Hematopoietic multipotent progenitor cell (in vitro differentiated cells): ENCODE data around the gene KCNMA1. TPM values are rescaled to one million over a fixed set of nuclear protein-coding genes. Genes with fewer than 3 reads are reported as not detected.

Experiments
- DNase-seq, 3 donors: peaks; one replicate each; pipeline ENCODE4 v3.0.0-alpha.2; 2011 to 2015; ENCODE audit warnings: low read depth in 2 of 3, low spot score in 2 of 3
- total RNA-seq: library from RNA; depleted of rRNA; stranded (reverse); fragments of >200 nt; gene quantifications from one replicate; pipeline ENCODE4 v1.2.3, GENCODE V29; 2012

KCNMA1 gene
- total RNA-seq, 1 donor = 0.27 TPM

GRCh38 chr10:77463967-77464745 lies 173.5 kb downstream of the KCNMA1 start:
- DNase-seq = no peak

GRCh38 chr10:77463499-77463898 lies 174.1 kb downstream of the KCNMA1 start:
- no peak for DNase-seq

- no peak for DNase-seq
Observed at GRCh38 chr10:77461636-77462296, 175.8 kb downstream of the KCNMA1 start.

- DNase-seq = no peak
Observed at GRCh38 chr10:77459905-77460304, 177.7 kb downstream of the KCNMA1 start.

- DNase-seq = no peak
Observed at GRCh38 chr10:77458986-77459590, 178.5 kb downstream of the KCNMA1 start.

GRCh38 chr10:77457721-77458120 lies 179.9 kb downstream of the KCNMA1 start:
- no peak for DNase-seq

- DNase-seq = no peak
Observed at GRCh38 chr10:77457266-77457665, 180.3 kb downstream of the KCNMA1 start.

- DNase-seq = no peak
Observed at GRCh38 chr10:77456414-77456813, 181.2 kb downstream of the KCNMA1 start.

- no peak for DNase-seq
Observed at GRCh38 chr10:77455561-77455960, 182.0 kb downstream of the KCNMA1 start.

GRCh38 chr10:77452952-77453564 lies 184.6 kb downstream of the KCNMA1 start:
- DNase-seq = no peak

- DNase-seq = no peak
Observed at GRCh38 chr10:77451886-77452285, 185.7 kb downstream of the KCNMA1 start.

GRCh38 chr10:77448226-77448625 lies 189.4 kb downstream of the KCNMA1 start:
- DNase-seq = no peak

GRCh38 chr10:77446700-77447099 lies 190.9 kb downstream of the KCNMA1 start:
- no peak for DNase-seq

- DNase-seq = no peak
Observed at GRCh38 chr10:77445547-77445946, 192.1 kb downstream of the KCNMA1 start.

GRCh38 chr10:77444041-77444440 lies 193.6 kb downstream of the KCNMA1 start:
- DNase-seq = no peak

- no peak for DNase-seq
Observed at GRCh38 chr10:77442699-77443189, 194.9 kb downstream of the KCNMA1 start.

- no peak for DNase-seq
Observed at GRCh38 chr10:77441353-77442166, 196.0 kb downstream of the KCNMA1 start.

- DNase-seq = no peak
Observed at GRCh38 chr10:77436257-77436975, 201.2 kb downstream of the KCNMA1 start.

GRCh38 chr10:77433546-77433945 lies 204.1 kb downstream of the KCNMA1 start:
- DNase-seq = no peak
